Mesothelial cell of epicardium (in vitro differentiated cells): ENCODE results near the gene OSBPL5. TPM values are rescaled to one million over a fixed set of nuclear protein-coding genes. Genes with fewer than 3 reads are reported as not detected.

Source experiments
- DNase-seq, 2 experiments: peaks; one replicate each; pipeline ENCODE4 v3.0.0; 2021; ENCODE audit warnings: low spot score in 2 of 2; ENCODE audit not compliant: unreplicated experiment in 2 of 2
- H3K27ac Mint-ChIP-seq: 2 replicates; pipeline ENCODE4 v1.8.0; 2021; ENCODE audit warnings: mixed read lengths
- H3K27me3 Mint-ChIP-seq: 2 replicates; pipeline ENCODE4 v1.8.0; 2021; ENCODE audit warnings: low read depth, mixed read lengths
- H3K36me3 Mint-ChIP-seq: 2 replicates; pipeline ENCODE4 v1.8.0; 2021; ENCODE audit warnings: mixed read lengths
- H3K4me1 Mint-ChIP-seq: 2 replicates; pipeline ENCODE4 v1.8.0; 2021; ENCODE audit warnings: mixed read lengths
- H3K4me3 Mint-ChIP-seq: 2 replicates; pipeline ENCODE4 v1.8.0; 2021; ENCODE audit warnings: mild to moderate bottlenecking, moderate library complexity, mixed read lengths
- H3K9me3 Mint-ChIP-seq: 2 replicates; pipeline ENCODE4 v1.8.0; 2021; ENCODE audit warnings: mixed read lengths
- total RNA-seq: library from RNA; stranded (reverse); gene quantifications from 3 replicates; pipeline ENCODE4 v1.2.1, GENCODE V29; 2021
- TF ChIP-seq, protein P1 (sequence below): fragments of 200-600 bp; sonication (generic); IDR thresholded peaks from one replicate; pipeline ENCODE4 v1.5.0; 2021; ENCODE audit warnings: antibody characterized with exemption; ENCODE audit not compliant: unreplicated experiment

The OSBPL5 gene
- total RNA-seq, 1 donor from 2014 or later, result 37.1 TPM

DNA sequence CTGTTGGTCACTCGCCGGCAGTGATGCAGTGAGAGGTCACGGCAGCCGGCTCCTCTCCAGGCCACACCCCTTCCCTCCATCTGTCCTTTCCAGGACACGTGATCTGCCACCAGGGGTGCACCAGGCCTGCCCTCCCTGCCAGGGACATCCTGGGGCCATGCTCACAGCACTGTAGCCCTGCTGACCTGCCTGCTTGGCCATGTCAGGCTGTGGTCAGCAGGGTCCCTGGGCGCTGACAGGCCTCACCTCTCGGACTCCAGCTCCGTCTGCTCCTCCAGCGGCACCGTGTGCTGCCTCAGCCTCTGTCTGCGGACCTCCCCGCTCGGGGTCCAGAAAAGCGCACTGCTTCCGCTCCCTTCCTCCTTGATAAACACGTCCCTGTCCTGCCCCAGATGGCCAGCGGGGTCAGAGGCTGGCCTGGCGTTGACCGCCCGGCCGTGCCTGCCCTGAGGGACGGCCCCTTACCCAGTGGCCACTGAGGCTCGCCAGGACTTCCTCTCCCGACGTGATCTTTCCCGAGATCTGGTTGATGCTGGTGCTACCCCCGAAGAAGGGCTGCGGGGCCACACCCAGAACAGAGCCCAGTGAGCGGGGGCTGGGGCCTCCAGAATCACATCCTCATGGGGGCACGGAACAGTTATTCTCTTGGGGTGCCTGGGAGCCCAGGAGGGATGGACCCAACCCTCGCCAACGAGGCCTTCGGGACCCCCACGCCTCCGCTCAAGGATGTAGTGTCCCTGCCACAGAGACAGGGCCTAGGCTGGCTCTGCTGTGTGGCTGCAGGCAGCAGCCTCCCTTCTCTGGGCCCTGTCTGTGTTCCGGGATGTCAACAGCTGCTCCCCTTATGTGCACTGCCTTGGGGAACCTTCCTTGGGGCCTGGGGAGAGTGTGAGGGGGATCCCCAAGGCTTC lies 71.6 kb downstream of the OSBPL5 start:
- TF ChIP-seq, protein P1, sequence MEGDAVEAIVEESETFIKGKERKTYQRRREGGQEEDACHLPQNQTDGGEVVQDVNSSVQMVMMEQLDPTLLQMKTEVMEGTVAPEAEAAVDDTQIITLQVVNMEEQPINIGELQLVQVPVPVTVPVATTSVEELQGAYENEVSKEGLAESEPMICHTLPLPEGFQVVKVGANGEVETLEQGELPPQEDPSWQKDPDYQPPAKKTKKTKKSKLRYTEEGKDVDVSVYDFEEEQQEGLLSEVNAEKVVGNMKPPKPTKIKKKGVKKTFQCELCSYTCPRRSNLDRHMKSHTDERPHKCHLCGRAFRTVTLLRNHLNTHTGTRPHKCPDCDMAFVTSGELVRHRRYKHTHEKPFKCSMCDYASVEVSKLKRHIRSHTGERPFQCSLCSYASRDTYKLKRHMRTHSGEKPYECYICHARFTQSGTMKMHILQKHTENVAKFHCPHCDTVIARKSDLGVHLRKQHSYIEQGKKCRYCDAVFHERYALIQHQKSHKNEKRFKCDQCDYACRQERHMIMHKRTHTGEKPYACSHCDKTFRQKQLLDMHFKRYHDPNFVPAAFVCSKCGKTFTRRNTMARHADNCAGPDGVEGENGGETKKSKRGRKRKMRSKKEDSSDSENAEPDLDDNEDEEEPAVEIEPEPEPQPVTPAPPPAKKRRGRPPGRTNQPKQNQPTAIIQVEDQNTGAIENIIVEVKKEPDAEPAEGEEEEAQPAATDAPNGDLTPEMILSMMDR, result no peak
- Mint-ChIP-seq H3K4me1 (no peaks in the 10 kb centered on the region), H3K4me3 (no peak overlapping the region), H3K36me3 (peaks cover 23% of the 10 kb centered on the region), H3K9me3 (no peaks in the 10 kb centered on the region), H3K27ac (no peak overlapping the region), H3K27me3 (no peaks in the 10 kb centered on the region)
- DNase-seq, result no peak

DNA sequence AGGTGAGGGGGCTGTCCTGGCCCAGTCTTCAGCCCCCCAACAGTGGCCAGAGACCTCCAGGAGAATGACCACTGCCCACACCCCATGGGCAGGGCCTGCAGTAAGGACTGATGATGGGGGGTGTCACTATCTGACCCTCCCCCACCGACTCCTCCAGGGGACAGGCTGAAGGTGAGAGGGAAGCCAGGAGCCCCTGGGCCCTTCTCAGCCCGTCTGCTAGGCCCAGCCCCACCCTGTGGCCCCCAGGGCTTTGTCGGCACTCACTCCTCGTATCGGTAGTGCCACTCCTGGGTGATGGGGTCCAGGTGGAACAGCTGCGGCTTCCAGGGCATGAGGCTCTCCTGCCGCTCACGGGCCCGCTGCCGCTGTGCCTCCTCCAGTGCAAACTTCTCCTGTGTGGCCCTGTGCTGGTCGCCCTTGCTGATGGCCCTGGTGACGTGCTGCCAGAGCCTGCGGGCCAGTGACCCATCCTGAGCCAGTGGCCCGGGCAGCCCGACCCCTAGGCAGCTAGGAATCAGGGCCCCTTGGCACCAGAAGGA lies 72.4 kb downstream of the OSBPL5 start:
- no peaks in the 10 kb centered on the region for H3K27me3 Mint-ChIP-seq
- H3K4me1 Mint-ChIP-seq, result no peaks in the 10 kb centered on the region
- TF ChIP-seq, protein P1, result no peak
- no peak overlapping the region for H3K4me3 Mint-ChIP-seq
- no peaks in the 10 kb centered on the region for H3K9me3 Mint-ChIP-seq
- H3K36me3 Mint-ChIP-seq, result peaks cover 19% of the 10 kb centered on the region
- no peak for DNase-seq
- H3K27ac Mint-ChIP-seq, result no peak overlapping the region

DNA sequence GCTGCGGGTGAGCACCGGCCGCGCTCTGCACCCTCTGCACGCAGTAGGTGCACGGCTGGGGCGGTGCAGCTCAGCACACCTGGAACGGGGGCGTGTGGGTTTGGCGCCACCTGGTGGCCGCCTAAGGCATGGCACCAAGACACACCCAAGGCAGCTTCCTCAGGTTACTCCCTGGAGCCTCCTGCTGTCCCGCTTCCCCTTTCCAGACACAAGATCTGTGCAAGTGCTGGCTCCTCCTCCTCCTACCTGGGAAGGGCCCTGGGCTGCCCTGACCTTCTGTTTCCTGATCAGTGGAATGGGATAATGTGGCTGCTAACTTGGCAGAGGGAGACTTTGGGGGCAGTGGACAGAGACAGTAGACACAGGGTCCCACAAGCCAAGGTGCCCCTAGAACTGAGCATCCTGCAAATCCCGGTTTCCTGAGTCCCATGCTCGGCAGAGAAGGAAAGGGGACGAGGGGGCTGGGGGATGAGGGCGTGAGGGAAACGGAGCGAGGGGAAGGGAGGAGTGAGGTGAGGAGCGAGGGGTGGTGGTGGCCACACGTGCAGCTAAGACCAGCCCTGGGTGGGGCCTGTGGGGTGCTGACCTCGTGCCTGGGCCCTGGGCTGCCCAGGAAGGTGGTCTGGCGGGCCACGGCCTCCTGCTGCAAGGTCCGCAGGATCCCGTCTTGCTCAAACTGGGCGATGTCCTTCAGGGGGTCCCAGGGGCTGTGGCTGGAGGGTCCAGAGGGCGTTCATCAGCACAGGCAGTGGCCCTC lies 73.1 kb downstream of the OSBPL5 start:
- H3K27ac Mint-ChIP-seq, result no peak overlapping the region
- H3K4me1 Mint-ChIP-seq, result no peaks in the 10 kb centered on the region
- H3K27me3 Mint-ChIP-seq, result no peaks in the 10 kb centered on the region
- no peak overlapping the region for H3K4me3 Mint-ChIP-seq
- peak; percentile 53 to 82 for DNase-seq
- H3K9me3 Mint-ChIP-seq, result no peaks in the 10 kb centered on the region
- TF ChIP-seq, protein P1, result peak; percentile 99
- peaks cover 15% of the 10 kb centered on the region for H3K36me3 Mint-ChIP-seq

DNA sequence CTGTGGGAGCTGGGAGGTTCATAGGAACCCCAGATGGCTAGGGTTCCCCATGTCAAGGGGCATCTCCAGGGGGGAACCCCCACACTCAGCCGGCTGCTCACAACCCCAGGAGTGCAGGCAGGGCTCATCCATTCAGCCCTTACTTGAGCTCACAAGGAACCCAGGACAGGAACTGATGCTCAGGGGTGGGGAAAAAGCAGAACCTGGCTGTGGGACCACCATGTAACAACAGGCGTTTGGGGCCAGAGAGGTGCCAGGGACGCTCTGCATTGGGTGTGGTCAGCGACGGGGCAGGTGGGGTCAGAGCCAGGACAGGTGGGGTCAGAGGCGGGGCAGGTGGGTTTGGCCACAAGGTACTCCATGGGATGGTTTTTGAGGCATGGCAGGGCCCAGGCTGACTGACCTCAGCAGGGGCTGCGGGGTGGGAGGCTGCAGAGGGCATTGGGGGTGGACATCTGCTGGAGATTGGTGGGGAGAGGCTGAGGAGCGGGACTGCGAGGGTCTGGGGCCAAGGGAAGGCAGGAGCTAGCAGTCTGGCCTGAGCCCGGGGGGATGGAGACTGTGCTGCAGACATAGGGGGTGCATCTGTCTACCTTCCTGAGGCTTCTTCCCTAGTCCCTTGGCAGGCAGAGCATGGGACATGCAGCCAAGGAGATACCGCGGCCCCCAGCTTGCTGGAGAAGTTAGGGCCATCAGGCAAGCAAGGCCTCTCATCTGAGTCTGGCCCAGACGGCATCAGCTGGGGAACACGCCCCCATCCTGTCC lies 73.8 kb downstream of the OSBPL5 start:
- Mint-ChIP-seq H3K4me3 (no peak overlapping the region), H3K27ac (no peak overlapping the region), H3K36me3 (peaks cover 12% of the 10 kb centered on the region), H3K4me1 (no peaks in the 10 kb centered on the region), H3K9me3 (no peaks in the 10 kb centered on the region), H3K27me3 (no peaks in the 10 kb centered on the region)
- TF ChIP-seq, protein P1, result no peak
- DNase-seq, result peak in 1 of 2 experiments; percentile 25
